Endodermal cell (in vitro differentiated cells): ENCODE data around the gene FGFR2. TPM values are rescaled to one million over a fixed set of nuclear protein-coding genes. Genes with fewer than 3 reads are reported as not detected.

Experiments used
- DNase-seq: peaks from one replicate; pipeline ENCODE4 v3.0.0-alpha.2; 2017
- H3K27ac ChIP-seq: 2 replicates; pipeline ENCODE4 v1.5.1; 2013; ENCODE audit warnings: mild to moderate bottlenecking, low read depth, low read length, moderate library complexity
- H3K27me3 ChIP-seq: 2 replicates; pipeline ENCODE4 v1.6.1; 2013; ENCODE audit warnings: mild to moderate bottlenecking, low read length, moderate library complexity; ENCODE audit not compliant: insufficient read depth, control insufficient read depth, poor library complexity, severe bottlenecking
- H3K36me3 ChIP-seq: 2 replicates; pipeline ENCODE4 v1.7.0; 2013; ENCODE audit warnings: mild to moderate bottlenecking, low read length, moderate library complexity; ENCODE audit not compliant: control insufficient read depth, insufficient read depth
- H3K4me1 ChIP-seq: one replicate; pipeline ENCODE4 v1.7.0; 2013; ENCODE audit warnings: low read length; ENCODE audit not compliant: control insufficient read depth, insufficient read depth
- H3K4me3 ChIP-seq: 2 replicates; pipeline ENCODE4 v1.5.1; 2013; ENCODE audit warnings: mild to moderate bottlenecking, low read length, moderate library complexity
- H3K9ac ChIP-seq: 2 replicates; pipeline ENCODE4 v1.6.1; 2013; ENCODE audit warnings: mild to moderate bottlenecking, low read length, moderate library complexity; ENCODE audit not compliant: poor library complexity, severe bottlenecking; ENCODE audit errors: extremely low read depth
- H3K9me3 ChIP-seq: 2 replicates; pipeline ENCODE4 v1.6.1; 2013; ENCODE audit warnings: mild to moderate bottlenecking, low read length, moderate library complexity; ENCODE audit not compliant: control insufficient read depth
- H3K27ac Mint-ChIP-seq: 2 replicates; pipeline ENCODE4 v1.8.0; 2020; ENCODE audit warnings: mixed read lengths
- H3K27me3 Mint-ChIP-seq: 2 replicates; pipeline ENCODE4 v1.8.0; 2021; ENCODE audit warnings: mild to moderate bottlenecking, mixed read lengths; ENCODE audit not compliant: insufficient read depth
- H3K36me3 Mint-ChIP-seq: 2 replicates; pipeline ENCODE4 v1.8.0; 2020; ENCODE audit warnings: low read depth, mixed read lengths
- H3K4me1 Mint-ChIP-seq: 2 replicates; pipeline ENCODE4 v1.8.0; 2020; ENCODE audit warnings: mixed read lengths
- H3K4me3 Mint-ChIP-seq: 2 replicates; pipeline ENCODE4 v1.8.0; 2020; ENCODE audit warnings: mild to moderate bottlenecking, moderate library complexity, mixed read lengths
- H3K9me3 Mint-ChIP-seq: 2 replicates; pipeline ENCODE4 v1.8.0; 2020; ENCODE audit warnings: mild to moderate bottlenecking, mixed read lengths
- WGBS, 2 experiments: methylation state at CpG; one replicate each; pipeline versions ENCODE4 v1.1.5 to v1.1.7; 2013; ENCODE audit warnings: missing lambda C conversion rate in 2 of 2, mixed read lengths in 1 of 2; ENCODE audit not compliant: insufficient coverage in 1 of 2, insufficient read length in 1 of 2; 5-methylcytosine and 5-hydroxymethylcytosine counted together
- total RNA-seq, 2 donors: library from RNA; stranded (reverse); fragmentation: NEBNext Ultra II Directional in 1 of 2; extraction: Animal tissue kit (Norgen Biotek cat#: 25700) in 1 of 2; gene quantifications; 2 replicates in 1 of 2; 3 replicates in 1 of 2; pipeline ENCODE4 v1.2.1, GENCODE V29; 2021
- TF ChIP-seq, protein P1 (sequence below): fragments of 200-600 bp; sonication (generic); conservative IDR thresholded peaks from 2 replicates; pipeline ENCODE4 v1.5.0; 2021; ENCODE audit warnings: antibody characterized with exemption, mild to moderate bottlenecking

The FGFR2 gene
- total RNA-seq, 2 donors from 2014 or later: 56.5 to 77.0 TPM

DNA sequence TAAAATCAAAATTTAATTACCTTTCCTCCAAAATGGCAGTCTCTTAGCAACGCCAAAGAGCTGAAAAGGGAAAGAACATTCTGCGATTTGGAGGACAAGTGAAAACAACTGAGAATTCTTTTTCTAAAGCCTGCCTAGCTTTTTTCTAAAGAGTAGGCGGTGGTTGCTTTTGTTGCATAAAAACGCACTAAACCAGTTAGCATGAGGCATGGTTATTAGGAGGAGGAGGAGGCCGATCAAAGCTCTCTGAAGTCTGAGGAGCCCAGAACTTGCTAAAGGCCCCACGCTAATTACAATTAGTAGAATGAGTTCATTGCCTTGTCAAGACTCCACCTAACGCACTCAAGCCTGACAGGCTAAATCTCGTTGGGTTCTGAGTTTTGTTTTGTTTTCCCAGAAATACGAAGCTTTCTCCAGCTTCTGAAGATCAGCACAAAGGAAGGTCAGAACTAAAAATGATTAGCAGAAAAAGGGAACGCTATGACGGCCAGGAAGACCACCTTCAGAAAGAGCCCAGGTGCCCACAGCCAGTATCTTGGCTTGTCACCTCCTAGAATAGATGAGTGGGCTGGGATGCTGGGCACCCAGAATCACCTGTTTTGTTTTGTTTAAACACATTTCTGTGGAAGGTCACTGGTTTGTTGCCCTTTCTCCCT, 72.0 kb downstream of the FGFR2 start:
- H3K27ac ChIP-seq: peak overlapping the region; percentile 4
- DNase-seq: no peak
- H3K36me3 Mint-ChIP-seq: peaks cover 54% of the 10 kb centered on the region

DNA sequence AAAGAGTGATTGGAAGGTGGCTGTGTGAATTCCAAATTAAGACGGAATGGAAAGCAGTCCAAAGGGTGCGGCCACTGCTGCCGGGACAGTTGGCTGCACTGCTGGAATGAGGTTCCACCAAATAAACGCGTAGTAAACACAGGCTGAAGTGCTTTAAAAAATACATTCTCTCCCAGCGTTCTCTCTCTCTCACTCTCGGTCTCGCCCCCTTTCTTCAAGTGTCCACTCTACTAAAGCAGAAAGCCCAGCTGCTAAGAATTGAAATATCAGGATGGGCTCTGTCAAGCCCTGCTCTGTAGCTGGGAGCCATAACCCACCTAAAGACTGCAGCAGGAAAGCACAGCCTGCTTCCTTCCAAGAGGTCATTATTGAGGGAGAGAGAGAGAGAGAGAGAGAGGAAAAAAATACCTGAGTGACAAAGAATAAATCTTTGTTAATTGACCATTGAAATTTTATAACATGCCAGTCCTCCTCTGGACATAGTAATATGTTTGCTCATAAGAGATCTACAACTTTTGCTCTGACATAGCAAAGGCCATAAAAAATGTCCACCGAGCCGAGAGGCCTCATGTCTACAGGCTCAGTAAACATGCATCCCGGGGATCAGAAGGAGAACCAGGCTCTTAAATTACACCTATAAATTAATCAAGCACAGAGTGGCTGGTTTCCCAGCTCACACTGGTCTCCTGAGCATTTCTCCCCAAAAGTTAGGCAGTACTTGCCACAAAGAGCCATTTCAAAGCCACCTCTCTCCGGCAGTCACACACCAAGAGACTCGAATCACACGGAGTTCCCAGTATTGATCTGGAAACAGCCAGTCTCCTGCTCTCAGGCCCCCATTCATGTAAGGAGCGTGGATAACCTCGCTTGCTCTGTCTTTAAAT, 72.8 kb downstream of the FGFR2 start:
- no peak for DNase-seq
- TF ChIP-seq, protein P1, sequence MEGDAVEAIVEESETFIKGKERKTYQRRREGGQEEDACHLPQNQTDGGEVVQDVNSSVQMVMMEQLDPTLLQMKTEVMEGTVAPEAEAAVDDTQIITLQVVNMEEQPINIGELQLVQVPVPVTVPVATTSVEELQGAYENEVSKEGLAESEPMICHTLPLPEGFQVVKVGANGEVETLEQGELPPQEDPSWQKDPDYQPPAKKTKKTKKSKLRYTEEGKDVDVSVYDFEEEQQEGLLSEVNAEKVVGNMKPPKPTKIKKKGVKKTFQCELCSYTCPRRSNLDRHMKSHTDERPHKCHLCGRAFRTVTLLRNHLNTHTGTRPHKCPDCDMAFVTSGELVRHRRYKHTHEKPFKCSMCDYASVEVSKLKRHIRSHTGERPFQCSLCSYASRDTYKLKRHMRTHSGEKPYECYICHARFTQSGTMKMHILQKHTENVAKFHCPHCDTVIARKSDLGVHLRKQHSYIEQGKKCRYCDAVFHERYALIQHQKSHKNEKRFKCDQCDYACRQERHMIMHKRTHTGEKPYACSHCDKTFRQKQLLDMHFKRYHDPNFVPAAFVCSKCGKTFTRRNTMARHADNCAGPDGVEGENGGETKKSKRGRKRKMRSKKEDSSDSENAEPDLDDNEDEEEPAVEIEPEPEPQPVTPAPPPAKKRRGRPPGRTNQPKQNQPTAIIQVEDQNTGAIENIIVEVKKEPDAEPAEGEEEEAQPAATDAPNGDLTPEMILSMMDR: no peak
- Mint-ChIP-seq H3K9me3 (no peaks in the 10 kb centered on the region), H3K4me1 (peaks cover 25% of the 10 kb centered on the region), H3K36me3 (peaks cover 54% of the 10 kb centered on the region), H3K27ac (peak overlapping the region; percentile 31), H3K4me3 (no peak overlapping the region), H3K27me3 (no peaks in the 10 kb centered on the region)
- H3K36me3 ChIP-seq: peaks cover 21% of the 10 kb centered on the region
- H3K9ac ChIP-seq: no peak overlapping the region
- peaks cover 18% of the 10 kb centered on the region for H3K4me1 ChIP-seq
- no peaks in the 10 kb centered on the region for H3K9me3 ChIP-seq
- no peaks in the 10 kb centered on the region for H3K27me3 ChIP-seq
- 83 to 88% methylated on average over 12 to 16 of the region's 16 CpGs for WGBS, 2 experiments
- peak overlapping the region; percentile 4 for H3K27ac ChIP-seq
- no peak overlapping the region for H3K4me3 ChIP-seq

More for the DNA sequence above, 72.0 kb downstream of the FGFR2 start:
- Histone ChIP-seq H3K27me3 (no peaks in the 10 kb centered on the region), H3K9ac (no peak overlapping the region), H3K36me3 (peaks cover 21% of the 10 kb centered on the region), H3K4me1 (peaks cover 18% of the 10 kb centered on the region), H3K4me3 (no peak overlapping the region), H3K9me3 (no peaks in the 10 kb centered on the region)
- Mint-ChIP-seq H3K4me1 (peaks cover 30% of the 10 kb centered on the region), H3K27ac (peak overlapping the region; percentile 37), H3K4me3 (no peak overlapping the region), H3K9me3 (no peaks in the 10 kb centered on the region), H3K27me3 (no peaks in the 10 kb centered on the region)
- WGBS, 2 experiments: 77 to 92% methylated on average over 9 to 11 of the region's 11 CpGs
- TF ChIP-seq, protein P1: no peak

DNA sequence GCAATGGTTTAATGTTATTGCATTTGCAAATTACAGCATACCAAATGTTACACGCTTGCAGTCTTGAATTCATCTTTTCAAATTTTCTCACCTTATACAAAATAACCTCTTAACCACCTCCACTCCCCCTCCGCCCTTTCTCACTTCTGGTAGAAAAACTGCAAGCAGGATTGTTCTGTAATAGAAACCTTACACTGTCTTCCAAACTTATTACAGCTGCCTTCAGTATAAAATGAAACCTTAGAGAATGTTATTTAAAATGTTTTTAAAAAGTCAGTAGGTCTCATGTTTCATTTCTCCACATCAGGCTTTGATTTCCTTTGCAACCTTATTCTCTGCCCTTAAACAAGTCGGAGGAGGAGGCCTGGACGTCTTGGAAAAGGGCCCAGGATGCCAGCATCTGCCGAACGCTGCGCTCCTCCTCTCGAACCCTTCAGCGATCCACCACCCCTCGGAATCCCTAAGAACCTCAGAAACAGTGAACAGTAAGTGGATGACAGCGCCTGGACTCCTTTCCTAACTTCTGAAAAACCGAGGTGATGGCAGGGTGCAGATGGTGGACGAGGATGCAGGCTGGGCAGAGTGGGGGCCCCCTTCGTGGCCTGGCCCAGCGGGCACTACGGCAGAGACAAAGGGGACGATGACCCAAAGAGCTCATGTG, 74.0 kb downstream of the FGFR2 start:
- no peaks in the 10 kb centered on the region for H3K9me3 ChIP-seq
- H3K27ac ChIP-seq: no peak overlapping the region
- 96 to 97% methylated on average over 9 to 17 of the region's 17 CpGs for WGBS, 2 experiments
- H3K4me3 Mint-ChIP-seq: no peak overlapping the region
- DNase-seq: no peak
- H3K36me3 ChIP-seq: peaks cover 24% of the 10 kb centered on the region
- no peak overlapping the region for H3K9ac ChIP-seq
- no peaks in the 10 kb centered on the region for H3K27me3 ChIP-seq
- H3K27me3 Mint-ChIP-seq: no peaks in the 10 kb centered on the region
- peaks cover 25% of the 10 kb centered on the region for H3K4me1 Mint-ChIP-seq
- no peak overlapping the region for H3K4me3 ChIP-seq
- peaks cover 18% of the 10 kb centered on the region for H3K4me1 ChIP-seq
- TF ChIP-seq, protein P1: no peak
- no peaks in the 10 kb centered on the region for H3K9me3 Mint-ChIP-seq
- H3K36me3 Mint-ChIP-seq: peaks cover 63% of the 10 kb centered on the region
- H3K27ac Mint-ChIP-seq: no peak overlapping the region
